ENCODE data around the gene ZNF660.
"Not testable (repeated sequence)": the region's sequence is repeated elsewhere in the genome, so short reads cannot be mapped to it uniquely, and the experiment has no call there.

DNA sequence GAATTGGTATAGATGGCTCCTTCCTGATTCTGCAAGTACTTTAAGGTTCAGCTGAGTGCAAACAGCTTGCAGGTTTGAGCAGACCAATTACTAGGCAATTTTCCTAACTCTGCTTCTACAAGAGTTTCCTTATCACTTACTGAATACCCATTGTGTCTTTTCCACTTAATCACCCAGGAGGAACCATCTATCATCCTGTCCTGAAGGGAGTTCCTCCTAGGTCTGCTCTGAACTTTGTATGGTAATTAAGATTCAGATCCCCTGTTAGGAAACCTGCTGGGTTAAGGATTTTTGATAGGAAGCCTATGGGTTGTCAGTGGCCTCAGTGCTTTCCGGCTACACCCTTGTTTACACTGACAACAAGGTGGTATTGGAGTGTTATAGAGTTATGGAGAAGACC, 40.0 kb upstream of the ZNF660 start:
- TF ChIP-seq NFRKB (IDR thresholded peaks at IDR 0.05); ELF4 (IDR thresholded peaks at IDR 0.05); SUZ12 (IDR thresholded peaks at IDR 0.05); SP1 (IDR thresholded peaks at IDR 0.05); FOXA1 (IDR thresholded peaks at IDR 0.05); LEF1 (IDR thresholded peaks at IDR 0.05; ENCODE audit: borderline replicate concordance); HDGF (IDR thresholded peaks at IDR 0.05; ENCODE audit: borderline replicate concordance): not testable (repeated sequence)
